NCI-H1930 (cell line): ENCODE data around the gene NLRP1.
"Not testable (repeated sequence)": the region's sequence is repeated elsewhere in the genome, so short reads cannot be mapped to it uniquely, and the experiment has no call there.

ENCODE experiments used
- DNase-seq, 2 experiments: peaks; one replicate each; lab custom pipeline; 2025; lab: John Stamatoyannopoulos, UW

Gene NLRP1

GRCh38 chr17:5587438-5588032 lies 3.2 kb upstream of the NLRP1 start:
- peak; percentile 47 to 66 for DNase-seq

- no peak for DNase-seq
These were observed 1.7 kb upstream of the NLRP1 start for GRCh38 chr17:5585836-5586521.

GRCh38 chr17:5585287-5585794 lies 1.0 kb upstream of the NLRP1 start:
- no peak for DNase-seq

- DNase-seq, result no peak
These were observed 605 bp downstream of the NLRP1 start for GRCh38 chr17:5583426-5584382.

GRCh38 chr17:5582209-5583185 lies 1.8 kb downstream of the NLRP1 start:
- DNase-seq, result no peak

- no peak for DNase-seq
These were observed 2.7 kb downstream of the NLRP1 start for GRCh38 chr17:5581655-5582054.

GRCh38 chr17:5580969-5581368 lies 3.3 kb downstream of the NLRP1 start:
- DNase-seq, result no peak

- no peak for DNase-seq
These were observed 3.9 kb downstream of the NLRP1 start for GRCh38 chr17:5580367-5580766.

GRCh38 chr17:5578768-5579167 lies 5.5 kb downstream of the NLRP1 start:
- DNase-seq, result not testable (repeated sequence)

GRCh38 chr17:5573017-5573416 lies 11.3 kb downstream of the NLRP1 start:
- DNase-seq, result not testable (repeated sequence)

GRCh38 chr17:5571281-5571680 lies 13.0 kb downstream of the NLRP1 start:
- no peak for DNase-seq

- DNase-seq, result no peak
These were observed 18.5 kb downstream of the NLRP1 start for GRCh38 chr17:5565808-5566207.

- no peak for DNase-seq
These were observed 20.9 kb downstream of the NLRP1 start for GRCh38 chr17:5563456-5563855.

GRCh38 chr17:5562661-5563360 lies 21.5 kb downstream of the NLRP1 start:
- DNase-seq, result no peak

- DNase-seq, result no peak
These were observed 22.4 kb downstream of the NLRP1 start for GRCh38 chr17:5561736-5562571.

- no peak for DNase-seq
These were observed 23.8 kb downstream of the NLRP1 start for GRCh38 chr17:5560361-5560988.

GRCh38 chr17:5558815-5559785 lies 25.2 kb downstream of the NLRP1 start:
- DNase-seq, result no peak

- DNase-seq, result no peak
These were observed 26.3 kb downstream of the NLRP1 start for GRCh38 chr17:5557990-5558389.
